HG03280 (cell line): ENCODE results near the gene LRRC61.
"Not testable (repeated sequence)": the region's sequence is repeated elsewhere in the genome, so short reads cannot be mapped to it uniquely, and the experiment has no call there.

Experiments
- ATAC-seq: cut with Tn5 transposase; IDR thresholded peaks from one replicate; pipeline ENCODE4 v1.9.1; 2021; ENCODE audit warnings: mild to moderate bottlenecking, moderate library complexity; ENCODE audit not compliant: unreplicated experiment

LRRC61 gene, protein sequence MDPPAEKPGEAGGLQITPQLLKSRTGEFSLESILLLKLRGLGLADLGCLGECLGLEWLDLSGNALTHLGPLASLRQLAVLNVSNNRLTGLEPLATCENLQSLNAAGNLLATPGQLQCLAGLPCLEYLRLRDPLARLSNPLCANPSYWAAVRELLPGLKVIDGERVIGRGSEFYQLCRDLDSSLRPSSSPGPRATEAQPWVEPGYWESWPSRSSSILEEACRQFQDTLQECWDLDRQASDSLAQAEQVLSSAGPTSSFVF

GRCh38 chr7:150322833-150323681, at the start of gene LRRC61, which contains the start of gene ACTR3C:
Gene LRRC61, plus strand, starts transcription at chr7:150323355. Its CDS starts 13,507 bp downstream, at chr7:150336862.
Gene ACTR3C, minus strand, starts transcription at chr7:150323545. Its CDS starts 28,249 bp downstream, at chr7:150295296.
- peak; percentile 66 for ATAC-seq

- peak; percentile 57 for ATAC-seq
Observed at GRCh38 chr7:150276132-150276695, 46.9 kb upstream of the LRRC61 start.

- not testable (repeated sequence) for ATAC-seq
Observed at GRCh38 chr7:150278383-150278782, 44.8 kb upstream of the LRRC61 start.

- ATAC-seq: not testable (repeated sequence)
Observed at GRCh38 chr7:150281681-150282403, 41.3 kb upstream of the LRRC61 start.

DNA sequence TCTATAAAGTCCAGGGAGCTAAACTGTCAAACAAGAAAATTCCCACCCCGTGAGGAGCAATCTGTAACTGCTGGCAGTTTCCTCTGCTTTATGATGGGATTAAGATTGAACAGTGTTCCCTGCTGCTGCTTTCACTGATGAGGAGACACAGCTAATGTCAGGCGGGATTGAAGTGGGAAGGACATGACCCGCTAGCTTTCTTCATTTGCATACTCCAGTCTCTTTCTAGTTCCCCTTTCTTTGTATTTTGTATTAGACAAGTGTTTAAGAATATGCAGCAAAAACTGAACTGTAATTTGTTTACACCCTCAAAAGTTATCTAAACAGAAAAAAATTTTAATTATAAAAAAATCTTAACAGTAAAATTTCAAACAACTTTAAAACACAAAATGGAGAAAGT, 40.0 kb upstream of the LRRC61 start:
- not testable (repeated sequence) for ATAC-seq

DNA sequence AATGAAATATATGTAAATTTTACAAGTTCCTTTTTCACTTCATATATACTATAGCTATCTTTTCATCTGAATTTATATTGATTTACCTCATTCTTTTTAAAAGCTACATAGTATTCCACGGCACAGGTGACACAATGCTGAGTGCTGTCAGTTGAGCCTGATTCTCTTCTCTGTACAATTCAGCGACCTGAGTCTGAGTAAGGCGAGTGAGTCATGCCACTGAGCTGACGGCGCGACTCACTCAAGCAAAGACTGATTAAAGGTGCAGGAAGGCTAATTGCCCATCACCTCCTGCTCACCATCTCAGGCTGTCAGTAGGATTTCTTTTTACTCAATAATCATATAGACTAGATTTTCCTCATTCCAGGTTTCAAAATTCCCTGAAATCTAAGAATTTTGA, 39.5 kb upstream of the LRRC61 start:
- not testable (repeated sequence) for ATAC-seq

DNA sequence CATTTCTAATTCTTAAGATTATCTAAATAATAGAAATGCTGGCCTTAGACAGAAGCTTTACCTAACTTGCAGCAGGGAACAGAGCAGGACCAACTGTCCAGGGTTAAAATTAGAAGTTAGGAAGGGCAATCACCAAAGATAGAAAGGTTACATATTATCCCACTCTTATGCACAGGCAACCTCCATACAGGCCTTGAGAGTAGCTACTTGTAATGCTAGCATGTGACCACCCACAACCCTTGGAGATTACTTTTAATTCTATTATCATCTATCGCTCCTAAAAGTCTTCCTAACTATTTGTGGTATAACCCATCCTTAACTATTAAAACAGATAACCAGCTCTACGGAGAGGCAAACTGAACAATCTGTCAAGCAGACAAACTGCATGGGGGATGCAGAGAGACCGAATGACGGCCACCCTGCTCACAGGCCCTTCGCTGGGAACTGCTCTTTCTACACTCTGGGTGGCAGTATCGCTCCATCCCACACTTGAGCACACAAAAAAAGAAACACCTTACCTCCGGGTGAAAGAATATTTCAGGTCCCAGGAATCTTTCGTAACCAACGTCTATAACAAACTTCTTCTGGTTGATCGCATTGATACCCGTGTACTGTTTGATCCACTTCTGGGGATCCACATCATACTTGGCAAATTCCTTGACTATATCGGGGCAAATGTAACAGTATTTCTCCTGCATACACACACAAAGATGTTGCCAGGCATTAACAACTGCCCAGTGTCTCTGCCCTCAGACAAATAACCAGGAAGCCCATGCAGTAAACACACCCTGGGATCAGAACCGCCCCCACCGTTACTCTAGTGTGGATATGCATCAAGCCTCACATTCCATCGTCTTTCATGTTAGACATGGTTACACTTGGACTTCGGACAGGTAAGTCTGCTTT, 37.1 kb upstream of the LRRC61 start:
- peak; percentile 48 for ATAC-seq

DNA sequence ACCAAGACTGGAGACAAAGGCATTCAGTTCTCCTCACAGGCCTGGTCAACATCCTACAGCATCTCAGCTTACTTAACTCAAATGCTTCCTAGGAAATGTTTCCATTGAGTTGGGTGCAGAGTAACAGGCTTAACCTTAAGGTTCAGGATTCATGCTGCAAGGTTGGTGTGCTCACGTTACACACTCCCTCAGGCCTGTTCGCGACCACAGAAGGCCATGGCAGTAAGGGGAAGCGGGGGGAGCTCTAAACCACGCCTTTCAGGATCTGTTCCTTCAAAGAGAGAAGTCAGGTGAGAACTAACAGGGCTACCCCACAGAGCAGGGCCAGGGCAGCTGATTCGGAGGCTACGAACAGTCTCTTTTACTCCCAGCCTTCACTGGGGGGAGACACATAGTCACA, 35.3 kb upstream of the LRRC61 start:
- not testable (repeated sequence) for ATAC-seq

DNA sequence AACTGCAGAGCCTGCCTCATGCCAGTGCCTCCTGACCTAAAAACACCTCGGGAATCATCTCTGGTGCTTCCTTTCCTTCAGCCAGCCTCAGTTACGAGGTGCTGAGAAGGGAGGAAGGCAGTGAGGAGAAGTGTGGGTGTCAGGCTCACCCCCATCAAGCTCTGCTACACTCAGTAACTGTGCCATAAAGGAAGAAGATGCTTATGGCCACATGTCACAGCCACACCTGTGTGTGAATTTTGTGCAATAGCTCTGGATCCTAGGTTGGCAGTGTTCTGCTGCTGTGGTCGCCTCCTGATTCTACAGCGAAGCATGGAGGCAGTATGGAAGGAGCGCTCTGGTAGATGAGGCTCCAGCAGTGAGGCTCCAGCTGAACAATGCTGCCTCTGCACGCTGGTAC, 34.3 kb upstream of the LRRC61 start:
- ATAC-seq: not testable (repeated sequence)

- not testable (repeated sequence) for ATAC-seq
Observed at GRCh38 chr7:150290317-150290716, 32.8 kb upstream of the LRRC61 start.

DNA sequence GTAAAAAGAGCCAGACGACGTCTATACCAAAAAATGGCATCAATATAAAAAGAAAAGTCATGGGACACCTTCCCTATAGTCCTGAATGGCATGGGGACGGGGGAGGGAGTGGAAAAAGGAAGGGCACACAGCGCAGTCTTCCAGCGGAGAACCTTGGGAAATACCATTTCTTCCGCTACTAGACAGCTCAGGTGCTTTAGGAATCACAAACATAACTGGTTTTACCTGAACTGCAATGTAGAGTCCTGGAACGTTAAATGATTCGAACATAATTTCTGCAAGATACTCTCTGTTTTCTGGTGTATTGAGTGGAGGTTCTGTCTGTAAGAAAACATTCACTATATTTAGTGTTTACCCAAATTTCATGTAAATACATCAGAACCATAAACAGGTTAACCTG, 28.1 kb upstream of the LRRC61 start:
- not testable (repeated sequence) for ATAC-seq

DNA sequence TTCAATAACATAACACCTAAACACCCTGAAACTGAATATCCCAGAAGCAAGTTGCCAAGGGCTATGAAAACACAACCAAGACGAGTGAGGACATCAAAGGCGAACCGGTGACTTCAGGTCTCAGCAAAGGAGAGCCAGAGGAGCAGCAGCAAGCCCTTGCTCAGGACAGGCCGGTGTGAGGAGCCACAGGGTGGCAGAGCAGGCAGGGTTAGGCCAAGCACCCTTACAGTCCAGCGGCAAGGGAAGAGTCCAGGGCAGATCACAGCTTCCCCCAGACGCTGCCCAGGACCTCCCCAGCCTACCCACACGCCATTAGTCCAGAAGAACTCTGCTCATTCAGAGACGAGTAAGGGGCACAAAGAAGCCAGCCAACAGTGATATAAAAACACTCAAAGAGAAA, 27.5 kb upstream of the LRRC61 start:
- ATAC-seq: not testable (repeated sequence)

GRCh38 chr7:150296802-150297201, 26.4 kb upstream of the LRRC61 start:
- ATAC-seq: not testable (repeated sequence)

DNA sequence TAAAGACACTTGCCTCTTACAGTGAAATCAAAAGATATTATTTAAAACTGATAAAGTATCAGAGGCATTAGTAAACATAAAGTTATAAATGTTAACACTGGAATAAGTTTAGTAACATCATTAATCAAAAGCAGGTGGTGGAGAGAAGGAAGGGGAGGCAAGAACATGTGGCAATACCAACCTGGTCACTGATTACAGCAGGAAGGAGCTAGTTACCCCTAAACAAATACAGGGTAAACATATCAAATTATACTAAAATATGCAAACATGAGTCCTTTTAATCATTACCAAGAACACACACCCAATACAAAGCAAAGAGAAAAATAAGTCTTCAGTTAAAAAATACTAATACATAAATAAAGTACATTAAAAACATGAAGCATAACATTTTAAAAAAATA, 25.2 kb upstream of the LRRC61 start:
- ATAC-seq: not testable (repeated sequence)

- not testable (repeated sequence) for ATAC-seq
Observed at GRCh38 chr7:150302908-150303310, 20.2 kb upstream of the LRRC61 start.

DNA sequence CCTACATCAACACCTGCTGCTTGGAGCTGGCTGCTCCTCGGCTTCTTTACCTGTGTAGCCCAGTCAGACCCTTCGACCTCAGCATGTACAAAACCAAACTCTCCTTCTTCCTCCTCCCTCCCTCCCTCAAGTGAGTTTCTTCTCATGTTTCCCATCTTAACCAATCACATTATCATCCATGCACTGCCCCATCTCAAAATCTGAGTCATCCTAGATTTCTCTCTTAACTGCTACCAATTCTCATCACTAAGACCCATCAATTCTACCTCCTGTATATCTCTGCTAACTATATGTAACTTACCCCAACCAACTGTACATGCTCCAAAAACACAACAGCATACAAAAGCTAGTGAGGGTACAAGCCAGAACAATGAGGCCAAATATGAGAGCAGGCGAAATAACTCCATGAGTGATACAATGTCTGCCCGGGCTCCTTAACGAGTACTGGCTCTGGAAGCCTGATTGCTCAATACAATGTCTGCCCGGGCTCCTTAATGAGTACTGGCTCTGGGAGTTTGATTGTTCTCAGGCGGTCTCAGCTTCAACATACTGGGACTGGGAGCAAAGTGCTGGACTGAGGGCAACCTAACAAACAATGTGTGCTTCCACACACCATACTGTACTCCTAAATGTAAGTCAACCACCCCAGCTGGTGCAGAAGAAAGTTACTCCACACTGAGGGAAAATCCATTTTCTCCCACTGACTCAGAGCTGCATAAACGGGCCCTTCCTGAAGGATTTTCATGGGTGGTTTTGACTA, 18.5 kb upstream of the LRRC61 start:
- not testable (repeated sequence) for ATAC-seq

DNA sequence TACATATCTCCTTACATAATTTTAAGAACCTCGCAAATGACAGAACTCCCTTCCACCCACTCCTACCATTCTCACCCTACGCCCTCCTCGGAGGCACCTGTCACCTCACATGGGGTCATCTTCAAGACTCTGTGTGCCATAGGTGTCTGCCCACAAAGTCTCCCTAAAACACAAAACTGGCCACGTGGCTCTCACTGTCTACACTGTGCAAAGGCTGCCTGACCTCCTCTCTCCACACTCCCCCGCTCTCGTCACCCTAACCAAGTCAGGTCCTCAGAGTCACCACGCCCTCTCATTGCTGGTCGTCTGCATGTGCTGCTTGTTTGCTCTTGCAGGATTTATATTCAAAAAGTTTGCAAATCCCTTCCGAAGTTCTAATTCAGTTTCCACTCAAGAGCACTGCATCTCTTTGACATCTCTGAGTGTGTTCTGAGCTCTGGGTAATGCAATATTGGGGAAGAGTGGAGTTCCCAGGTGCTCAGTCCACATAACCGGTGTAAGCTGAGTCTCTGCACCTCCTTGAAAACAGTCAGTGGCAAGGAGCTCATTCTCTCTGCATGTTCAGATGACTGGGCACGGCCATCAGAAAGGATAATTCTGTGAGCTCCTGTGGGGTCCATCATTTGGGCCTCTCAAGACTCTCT, 17.8 kb upstream of the LRRC61 start:
- not testable (repeated sequence) for ATAC-seq

GRCh38 chr7:150305903-150306284, 17.3 kb upstream of the LRRC61 start:
- not testable (repeated sequence) for ATAC-seq

GRCh38 chr7:150306377-150306776, 16.8 kb upstream of the LRRC61 start:
- ATAC-seq: not testable (repeated sequence)
